Heart left ventricle (tissue), 16 donors: Measurements from ENCODE around the gene GDAP1L1. TPM values are rescaled to one million over a fixed set of nuclear protein-coding genes. Genes with fewer than 3 reads are reported as not detected.
A peak's percentile ranks its signal among the peaks of the same experiment; 100 is the strongest.

ENCODE experiments used
- ATAC-seq, 4 donors: fragments of 200-7000 bp; cut with Tn5 transposase; one replicate each; pipeline ENCODE4 v1.9.1; 2020 to 2022; ENCODE audit warnings: moderate library complexity in 4 of 4, mild to moderate bottlenecking in 3 of 4, moderate number of reproducible peaks in 1 of 4
- DNase-seq, 5 donors: peaks; one replicate each; pipeline ENCODE4 v3.0.0-alpha.2; 2020
- H3K27ac ChIP-seq, 12 donors: fragments of 200-600 bp; sonication (generic) in 4 of 12; one replicate each; pipeline versions ENCODE4 v1.5.0 to v1.8.0; 2016 to 2022; ENCODE audit warnings: mild to moderate bottlenecking in 2 of 12
- H3K27me3 ChIP-seq, 9 donors: fragments of 200-600 bp; sonication (generic) in 2 of 9; one replicate each; pipeline versions ENCODE4 v1.5.1 to v1.8.0; 2016 to 2022; ENCODE audit warnings: mild to moderate bottlenecking in 3 of 9
- H3K36me3 ChIP-seq, 9 donors: fragments of 200-600 bp; sonication (generic) in 2 of 9; one replicate each; pipeline versions ENCODE4 v1.5.0 to v1.8.0; 2018 to 2022; ENCODE audit warnings: mild to moderate bottlenecking in 2 of 9
- H3K4me1 ChIP-seq, 12 donors: fragments of 200-600 bp; sonication (generic) in 4 of 12; one replicate each; pipeline versions ENCODE4 v1.5.0 to v1.8.0; 2016 to 2022; ENCODE audit warnings: mild to moderate bottlenecking in 3 of 12
- H3K4me3 ChIP-seq, 12 donors: fragments of 200-600 bp; sonication (generic) in 4 of 12; one replicate each; pipeline versions ENCODE4 v1.5.0 to v1.8.0; 2017 to 2022; ENCODE audit warnings: mild to moderate bottlenecking in 9 of 12, moderate library complexity in 4 of 12
- H3K9me3 ChIP-seq, 12 donors: fragments of 200-600 bp; sonication (generic) in 4 of 12; one replicate each; pipeline versions ENCODE4 v1.5.0 to v1.8.0; 2016 to 2022; ENCODE audit warnings: mild to moderate bottlenecking in 1 of 12
- CTCF ChIP-seq, 12 donors: fragments of 200-600 bp; sonication (generic) in 4 of 12; IDR thresholded peaks; one replicate each; pipeline versions ENCODE4 v1.5.0 to v1.8.0; 2018 to 2022; ENCODE audit warnings: antibody characterized with exemption in 12 of 12, mild to moderate bottlenecking in 5 of 12
- POLR2A ChIP-seq, 2 donors: fragments of 450-650 bp; IDR thresholded peaks; one replicate each; pipeline ENCODE4 v1.6.1; 2017; ENCODE audit warnings: antibody characterized with exemption in 2 of 2, mild to moderate bottlenecking in 2 of 2, moderate library complexity in 2 of 2
- WGBS, 4 donors: extraction: QIAGEN DNeasy Blood & Tissue Kit in 2 of 4; methylation state at CpG; one replicate each; pipeline versions ENCODE4 v1.1.5 to v1.1.7; 2013 to 2018; 5-methylcytosine and 5-hydroxymethylcytosine counted together
- intact Hi-C, 10 donors: fragments of 100-400 bp; cut with DNase I; formaldehyde crosslinking; loops; one replicate each; pipeline versions ENCODE4 v1.11.1 to v1.14.2; 2022
- polyA plus RNA-seq, 2 donors: library from polyadenylated mRNA; stranded (reverse); fragments of 200-250 nt; gene quantifications; one replicate each; pipeline ENCODE4 v1.2.3, GENCODE V29; 2013
- total RNA-seq, 9 donors: library from RNA; depleted of rRNA in 2 of 9; stranded (reverse); fragments of >200 nt in 2 of 9; fragmentation: NEBNext Ultra II Directional in 3 of 9; extraction: Animal tissue kit (Norgen Biotek cat#: 25700) in 3 of 9; gene quantifications; one replicate each; pipeline versions ENCODE4 v1.1.0 to v1.2.4, GENCODE V29; 2016 to 2023
- donor health status: ischemic (EF 13 %, LVEDD 7.1; RV severe dilation, severe dysfunction).
- donor health status: healthy with polysubstance abuse.
- donor health status: DM: no; HTN: yes; CAD: no.
- donor health status: DM: no; HTN: no; CAD: no.
- donor health status: ischemic (EF 25% LVEDD 6.9; RV normal size, moderate dysfunction).
- donor health status: ischemic (EF 25% LVEDD 5.7; RV mildly dilated, moderate dysfunction).
- donor health status: healthy.
- donor health status: DM: yes; HTN: yes; CAD: no.
- donor health status: ischemic (EF 35%, LVEDD 5.7; RV mildly dilated, moderate dysfunction).
- donor health status: nonischemic (EF 11% LVEDD 7.7; RV severe dilation, severe dysfunction).
- donor health status: DM: yes; HTN: yes; CAD: no.
- donor health status: PGD.
- donor health status: ischemic (EF 29% LVEDD 5.4; RV normal size, mild dysfunction).
- donor health status: nonischemic (EF 23%, LVEDD 6.1; RV moderate dilation, normal function).

The GDAP1L1 gene
- total and polyA plus RNA-seq, 11 donors = 0.12 to 0.67 (median 0.35) TPM; not detected in 2

GRCh38 chr20:44211177-44212039 lies 35.7 kb upstream of the GDAP1L1 start:
- no peaks in the 10 kb centered on the region for H3K27me3 ChIP-seq
- no peaks in the 10 kb centered on the region for H3K9me3 ChIP-seq
- H3K36me3 ChIP-seq = peaks cover 0 to 13% (median 1%) of the 10 kb centered on the region in 9 donors
- H3K4me1 ChIP-seq = peaks cover 7 to 53% (median 42%) of the 10 kb centered on the region in 12 donors
- peak overlapping the region; percentile 82 to 97 (median 91) for H3K27ac ChIP-seq
- H3K4me3 ChIP-seq = peak overlapping the region; percentile 27 to 98 (median 84)
- WGBS, 4 donors = 8 to 15% (median 14%) methylated on average over 21 to 24 of the region's 24 CpGs
- DNase-seq (no peak), ATAC-seq (peak in 1 of 4 donors; percentile 3)
- TF ChIP-seq POLR2A (IDR thresholded peaks at IDR 0.05) = no peak
- TF ChIP-seq CTCF (IDR thresholded peaks at IDR 0.05) = no peak
- intact Hi-C loops = loop anchor here in 5 of 10 donors (5.0 to 10.0 kb wide), 4 partner anchors 253 to 523 kb away; no protein-coding TSS in a partner anchor

GRCh38 chr20:44212792-44213191 lies 34.3 kb upstream of the GDAP1L1 start:
- peak overlapping the region in 1 of 12 donors; percentile 95 for H3K27ac ChIP-seq
- intact Hi-C loops = loop anchor here in 5 of 10 donors (5.0 to 10.0 kb wide), 4 partner anchors 252 to 522 kb away; no protein-coding TSS in a partner anchor
- WGBS, 4 donors = 70 to 88% (median 84%) methylated on average over 4 of the region's 4 CpGs
- TF ChIP-seq POLR2A (IDR thresholded peaks at IDR 0.05) (no peak), CTCF (IDR thresholded peaks at IDR 0.05) (no peak)
- ATAC-seq (no peak), DNase-seq (no peak)
- peaks cover 0 to 12% (median 0%) of the 10 kb centered on the region in 9 donors for H3K36me3 ChIP-seq
- H3K27me3 ChIP-seq = no peaks in the 10 kb centered on the region
- H3K4me3 ChIP-seq = no peak overlapping the region
- no peaks in the 10 kb centered on the region for H3K9me3 ChIP-seq
- H3K4me1 ChIP-seq = peaks cover 7 to 42% (median 32%) of the 10 kb centered on the region in 12 donors

- Histone ChIP-seq H3K36me3 (peaks cover 0 to 13% (median 0%) of the 10 kb centered on the region in 9 donors), H3K9me3 (no peaks in the 10 kb centered on the region), H3K27ac (no peak overlapping the region), H3K27me3 (no peaks in the 10 kb centered on the region), H3K4me3 (no peak overlapping the region), H3K4me1 (peaks cover 0 to 32% (median 21%) of the 10 kb centered on the region in 12 donors)
- WGBS, 4 donors = 49 to 52% (median 50%) methylated on average over 7 of the region's 7 CpGs
- peak; percentile 62 to 82 (median 67) for DNase-seq
- intact Hi-C loops = loop anchor here in 9 of 10 donors (1.0 to 10.0 kb wide), 12 partner anchors 96 to 520 kb away; partner anchors contain the start of gene FITM2 (in 3 of the 9)
- TF ChIP-seq POLR2A (IDR thresholded peaks at IDR 0.05) (no peak), CTCF (IDR thresholded peaks at IDR 0.05) (peak; percentile 67 to 88 (median 80))
- no peak for ATAC-seq
Measured at GRCh38 chr20:44215125-44215524, 32.0 kb upstream of the GDAP1L1 start.
